NCI-H2227 (cell line): ENCODE data around the gene TRIP13.
"Not testable (repeated sequence)": the region's sequence is repeated elsewhere in the genome, so short reads cannot be mapped to it uniquely, and the experiment has no call there.

Experiments
- DNase-seq: peaks from one replicate; lab custom pipeline; 2025; ENCODE audit not compliant: unreplicated experiment; lab: John Stamatoyannopoulos, UW

TRIP13 gene

GRCh38 chr5:934381-934967 is 41.8 kb downstream of the TRIP13 start:
- DNase-seq, result not testable (repeated sequence)

- DNase-seq, result no peak
These were observed 42.9 kb downstream of the TRIP13 start for GRCh38 chr5:935510-936084.

- no peak for DNase-seq
These were observed 43.8 kb downstream of the TRIP13 start for GRCh38 chr5:936149-937144.

GRCh38 chr5:937151-937924 is 44.7 kb downstream of the TRIP13 start:
- DNase-seq, result no peak

- no peak for DNase-seq
These were observed 46.7 kb downstream of the TRIP13 start for GRCh38 chr5:939368-939767.

- DNase-seq, result not testable (repeated sequence)
These were observed 48.1 kb downstream of the TRIP13 start for GRCh38 chr5:940741-941140.

GRCh38 chr5:943201-943917 is 50.7 kb downstream of the TRIP13 start:
- DNase-seq, result no peak

- DNase-seq, result no peak
These were observed 51.4 kb downstream of the TRIP13 start for GRCh38 chr5:943918-944620.

GRCh38 chr5:944621-944927 is 51.9 kb downstream of the TRIP13 start:
- no peak for DNase-seq

GRCh38 chr5:944992-945685 is 52.5 kb downstream of the TRIP13 start:
- DNase-seq, result no peak

GRCh38 chr5:945691-946551 is 53.2 kb downstream of the TRIP13 start:
- peak; percentile 78 for DNase-seq

GRCh38 chr5:946720-947625 is 54.3 kb downstream of the TRIP13 start:
- no peak for DNase-seq

- no peak for DNase-seq
These were observed 55.2 kb downstream of the TRIP13 start for GRCh38 chr5:947626-948471.

- no peak for DNase-seq
These were observed 56.0 kb downstream of the TRIP13 start for GRCh38 chr5:948472-949274.

- DNase-seq, result no peak
These were observed 56.5 kb downstream of the TRIP13 start for GRCh38 chr5:949275-949543.
